WTC11 (cell line): ENCODE data around the gene RDH12. TPM values are rescaled to one million over a fixed set of nuclear protein-coding genes. Genes with fewer than 3 reads are reported as not detected.

Source experiments
- ATAC-seq: fragments of 200-7000 bp; cut with Tn5 transposase; 2 replicates; pipeline ENCODE4 v1.10.0; 2021; ENCODE audit warnings: mild to moderate bottlenecking, moderate library complexity
- CTCF ChIA-PET: fragments of 300-600 bp; sonication (Branson Sonifier 250); formaldehyde crosslinking; loops from one replicate; lab custom pipeline; 2021; ENCODE audit warnings: antibody characterized with exemption; lab: Charles Lee
- POLR2A ChIA-PET: fragments of 350-600 bp; sonication (Branson Sonifier 250); formaldehyde crosslinking; loops from one replicate; lab custom pipeline; 2021; ENCODE audit warnings: antibody characterized with exemption; lab: Charles Lee
- DNase-seq: peaks from one replicate; pipeline ENCODE4 v3.0.0; 2021; ENCODE audit warnings: low spot score
- H3K27ac Mint-ChIP-seq: 2 replicates; pipeline ENCODE4 v1.8.0; 2021; ENCODE audit warnings: mixed read lengths
- H3K27me3 Mint-ChIP-seq: 2 replicates; pipeline ENCODE4 v1.8.0; 2021; ENCODE audit warnings: low read depth, mild to moderate bottlenecking, moderate library complexity, mixed read lengths
- H3K36me3 Mint-ChIP-seq: 2 replicates; pipeline ENCODE4 v1.8.0; 2021; ENCODE audit warnings: mixed read lengths
- H3K4me1 Mint-ChIP-seq: 2 replicates; pipeline ENCODE4 v1.8.0; 2022; ENCODE audit warnings: mixed read lengths
- H3K4me3 Mint-ChIP-seq: 2 replicates; pipeline ENCODE4 v1.8.0; 2021; ENCODE audit warnings: mild to moderate bottlenecking, moderate library complexity, mixed read lengths
- H3K9me3 Mint-ChIP-seq: 2 replicates; pipeline ENCODE4 v1.8.0; 2021; ENCODE audit warnings: mixed read lengths
- AFF4 ChIP-seq: sonication (generic); formaldehyde crosslinking; IDR thresholded peaks from 2 replicates; pipeline ENCODE4 v1.8.1; 2023; ENCODE audit warnings: mild to moderate bottlenecking, missing genetic modification reagents, borderline replicate concordance
- CREB1 ChIP-seq: sonication (generic); formaldehyde crosslinking; IDR thresholded peaks from 2 replicates; pipeline ENCODE4 v1.8.0; 2023; ENCODE audit warnings: mild to moderate bottlenecking, missing genetic modification reagents
- IRF1 ChIP-seq: sonication (generic); formaldehyde crosslinking; IDR thresholded peaks from 2 replicates; pipeline ENCODE4 v1.8.0; 2023; ENCODE audit warnings: missing genetic modification reagents
- NR1H2 ChIP-seq: sonication (generic); formaldehyde crosslinking; IDR thresholded peaks from 2 replicates; pipeline ENCODE4 v1.9.0; 2021; ENCODE audit warnings: mild to moderate bottlenecking, moderate library complexity, missing genetic modification reagents
- NR2C2 ChIP-seq: sonication (generic); formaldehyde crosslinking; IDR thresholded peaks from 2 replicates; pipeline ENCODE4 v1.8.0; 2022; ENCODE audit warnings: mild to moderate bottlenecking, missing genetic modification reagents
- RELA ChIP-seq: sonication (generic); formaldehyde crosslinking; IDR thresholded peaks from 2 replicates; pipeline ENCODE4 v1.8.1; 2022; ENCODE audit warnings: missing genetic modification reagents, mild to moderate bottlenecking, borderline replicate concordance
- SMAD3 ChIP-seq: sonication (generic); formaldehyde crosslinking; IDR thresholded peaks from 2 replicates; pipeline ENCODE4 v1.8.0; 2022; ENCODE audit warnings: missing genetic modification reagents, mild to moderate bottlenecking, borderline replicate concordance
- TEAD1 ChIP-seq: sonication (generic); formaldehyde crosslinking; IDR thresholded peaks from 2 replicates; pipeline ENCODE4 v1.8.0; 2022; ENCODE audit warnings: mild to moderate bottlenecking, missing genetic modification reagents
- ZNF281 ChIP-seq: sonication (generic); formaldehyde crosslinking; IDR thresholded peaks from 2 replicates; pipeline ENCODE4 v1.8.0; 2023; ENCODE audit warnings: mild to moderate bottlenecking, missing genetic modification reagents
- ZNF671 ChIP-seq: fragments of 250-450 bp; sonication (Bioruptor Pico); IDR thresholded peaks from 2 replicates; pipeline ENCODE4 v1.8.0; 2021; ENCODE audit warnings: mild to moderate bottlenecking
- total RNA-seq: library from RNA; stranded (reverse); gene quantifications from 3 replicates; pipeline ENCODE4 v1.2.3, GENCODE V29; 2021
- TF ChIP-seq, protein P1 (sequence below): sonication (generic); formaldehyde crosslinking; IDR thresholded peaks from 2 replicates; pipeline ENCODE4 v1.8.0; 2023; ENCODE audit warnings: missing genetic modification reagents, mild to moderate bottlenecking, borderline replicate concordance
- TF ChIP-seq, protein P2 (sequence below): sonication (generic); formaldehyde crosslinking; IDR thresholded peaks from 2 replicates; pipeline ENCODE4 v1.8.0; 2022; ENCODE audit warnings: missing genetic modification reagents
- TF ChIP-seq, protein P3 (sequence below): sonication (generic); formaldehyde crosslinking; IDR thresholded peaks from 2 replicates; pipeline ENCODE4 v1.8.0; 2022; ENCODE audit warnings: mild to moderate bottlenecking, missing genetic modification reagents
- TF ChIP-seq, protein P4 (sequence below): sonication (generic); formaldehyde crosslinking; IDR thresholded peaks from 2 replicates; pipeline ENCODE4 v1.8.1; 2023; ENCODE audit warnings: mild to moderate bottlenecking, missing genetic modification reagents

Gene RDH12
- total RNA-seq, 1 experiment from 2014 or later: 0.77 TPM

DNA sequence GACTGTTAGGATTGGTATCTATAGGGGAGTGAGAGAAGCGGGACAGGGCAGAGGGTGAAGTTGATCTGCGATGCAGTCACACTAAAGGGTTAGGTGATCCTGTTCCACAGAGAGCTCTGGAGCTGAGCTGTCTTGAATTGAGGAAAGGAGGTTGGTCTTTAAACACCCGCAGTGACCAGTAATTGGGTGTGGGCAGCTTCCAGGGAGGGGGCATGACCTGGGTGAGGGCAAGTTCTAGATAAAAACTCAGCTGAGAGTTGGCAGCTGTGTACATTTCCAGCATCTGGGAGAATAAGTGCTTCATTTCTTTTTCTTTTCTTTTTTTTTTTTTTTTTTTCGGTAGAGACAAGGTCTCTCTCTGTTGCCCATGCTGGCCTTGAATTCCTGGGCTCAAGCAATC is 35.1 kb downstream of the RDH12 start (continued):
- TF ChIP-seq ZNF281 (no peak), AFF4 (CRISPR knock-in tag) (no peak)

DNA sequence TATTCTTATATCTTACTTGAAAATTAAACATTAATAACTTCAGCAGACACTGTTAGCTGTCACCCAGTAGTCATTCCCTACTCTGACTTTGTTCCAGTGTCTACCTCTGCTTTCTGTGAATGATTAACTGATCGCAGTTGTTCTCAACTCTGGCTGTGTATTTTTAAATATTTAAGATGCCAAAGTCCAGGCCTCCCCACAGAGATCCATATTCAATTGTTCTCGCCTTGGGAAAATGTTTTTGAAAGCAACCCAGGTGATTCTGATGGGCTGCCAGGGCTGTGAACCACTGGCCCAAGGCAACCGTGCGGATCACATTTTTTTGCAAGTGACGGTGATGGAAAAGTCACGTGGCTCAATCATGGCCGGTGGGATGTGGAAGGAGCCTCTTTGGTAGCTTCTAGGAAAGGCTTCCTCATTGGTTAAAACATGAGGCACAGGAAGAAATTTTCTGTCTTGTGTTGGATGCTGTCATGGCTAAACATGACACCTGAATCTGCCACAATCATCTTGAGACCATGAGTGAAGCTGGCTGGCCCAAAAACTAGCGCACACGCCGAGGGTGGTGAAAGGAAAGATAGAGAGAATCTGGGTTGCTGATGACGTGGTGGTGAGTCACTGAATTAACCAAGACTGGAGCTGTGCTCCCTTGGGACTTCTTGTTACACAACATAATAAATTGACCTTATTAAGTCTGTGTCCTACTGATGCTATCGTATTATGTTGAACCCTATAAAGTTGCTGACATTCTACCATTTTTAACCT is 37.2 kb downstream of the RDH12 start:
- CTCF ChIA-PET: no interaction called here
- TF ChIP-seq NR1H2 (CRISPR knock-in tag): no peak
- no peak for TF ChIP-seq NR2C2 (CRISPR knock-in tag)
- TF ChIP-seq TEAD1: no peak
- no peak for TF ChIP-seq ZNF671 (CRISPR knock-in tag)
- TF ChIP-seq IRF1: no peak
- TF ChIP-seq, protein P1, sequence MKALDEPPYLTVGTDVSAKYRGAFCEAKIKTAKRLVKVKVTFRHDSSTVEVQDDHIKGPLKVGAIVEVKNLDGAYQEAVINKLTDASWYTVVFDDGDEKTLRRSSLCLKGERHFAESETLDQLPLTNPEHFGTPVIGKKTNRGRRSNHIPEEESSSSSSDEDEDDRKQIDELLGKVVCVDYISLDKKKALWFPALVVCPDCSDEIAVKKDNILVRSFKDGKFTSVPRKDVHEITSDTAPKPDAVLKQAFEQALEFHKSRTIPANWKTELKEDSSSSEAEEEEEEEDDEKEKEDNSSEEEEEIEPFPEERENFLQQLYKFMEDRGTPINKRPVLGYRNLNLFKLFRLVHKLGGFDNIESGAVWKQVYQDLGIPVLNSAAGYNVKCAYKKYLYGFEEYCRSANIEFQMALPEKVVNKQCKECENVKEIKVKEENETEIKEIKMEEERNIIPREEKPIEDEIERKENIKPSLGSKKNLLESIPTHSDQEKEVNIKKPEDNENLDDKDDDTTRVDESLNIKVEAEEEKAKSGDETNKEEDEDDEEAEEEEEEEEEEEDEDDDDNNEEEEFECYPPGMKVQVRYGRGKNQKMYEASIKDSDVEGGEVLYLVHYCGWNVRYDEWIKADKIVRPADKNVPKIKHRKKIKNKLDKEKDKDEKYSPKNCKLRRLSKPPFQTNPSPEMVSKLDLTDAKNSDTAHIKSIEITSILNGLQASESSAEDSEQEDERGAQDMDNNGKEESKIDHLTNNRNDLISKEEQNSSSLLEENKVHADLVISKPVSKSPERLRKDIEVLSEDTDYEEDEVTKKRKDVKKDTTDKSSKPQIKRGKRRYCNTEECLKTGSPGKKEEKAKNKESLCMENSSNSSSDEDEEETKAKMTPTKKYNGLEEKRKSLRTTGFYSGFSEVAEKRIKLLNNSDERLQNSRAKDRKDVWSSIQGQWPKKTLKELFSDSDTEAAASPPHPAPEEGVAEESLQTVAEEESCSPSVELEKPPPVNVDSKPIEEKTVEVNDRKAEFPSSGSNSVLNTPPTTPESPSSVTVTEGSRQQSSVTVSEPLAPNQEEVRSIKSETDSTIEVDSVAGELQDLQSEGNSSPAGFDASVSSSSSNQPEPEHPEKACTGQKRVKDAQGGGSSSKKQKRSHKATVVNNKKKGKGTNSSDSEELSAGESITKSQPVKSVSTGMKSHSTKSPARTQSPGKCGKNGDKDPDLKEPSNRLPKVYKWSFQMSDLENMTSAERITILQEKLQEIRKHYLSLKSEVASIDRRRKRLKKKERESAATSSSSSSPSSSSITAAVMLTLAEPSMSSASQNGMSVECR (CRISPR knock-in tag): no peak
- no peak for TF ChIP-seq SMAD3 (CRISPR knock-in tag)
- no peak for TF ChIP-seq RELA (CRISPR knock-in tag)
- TF ChIP-seq, protein P2, sequence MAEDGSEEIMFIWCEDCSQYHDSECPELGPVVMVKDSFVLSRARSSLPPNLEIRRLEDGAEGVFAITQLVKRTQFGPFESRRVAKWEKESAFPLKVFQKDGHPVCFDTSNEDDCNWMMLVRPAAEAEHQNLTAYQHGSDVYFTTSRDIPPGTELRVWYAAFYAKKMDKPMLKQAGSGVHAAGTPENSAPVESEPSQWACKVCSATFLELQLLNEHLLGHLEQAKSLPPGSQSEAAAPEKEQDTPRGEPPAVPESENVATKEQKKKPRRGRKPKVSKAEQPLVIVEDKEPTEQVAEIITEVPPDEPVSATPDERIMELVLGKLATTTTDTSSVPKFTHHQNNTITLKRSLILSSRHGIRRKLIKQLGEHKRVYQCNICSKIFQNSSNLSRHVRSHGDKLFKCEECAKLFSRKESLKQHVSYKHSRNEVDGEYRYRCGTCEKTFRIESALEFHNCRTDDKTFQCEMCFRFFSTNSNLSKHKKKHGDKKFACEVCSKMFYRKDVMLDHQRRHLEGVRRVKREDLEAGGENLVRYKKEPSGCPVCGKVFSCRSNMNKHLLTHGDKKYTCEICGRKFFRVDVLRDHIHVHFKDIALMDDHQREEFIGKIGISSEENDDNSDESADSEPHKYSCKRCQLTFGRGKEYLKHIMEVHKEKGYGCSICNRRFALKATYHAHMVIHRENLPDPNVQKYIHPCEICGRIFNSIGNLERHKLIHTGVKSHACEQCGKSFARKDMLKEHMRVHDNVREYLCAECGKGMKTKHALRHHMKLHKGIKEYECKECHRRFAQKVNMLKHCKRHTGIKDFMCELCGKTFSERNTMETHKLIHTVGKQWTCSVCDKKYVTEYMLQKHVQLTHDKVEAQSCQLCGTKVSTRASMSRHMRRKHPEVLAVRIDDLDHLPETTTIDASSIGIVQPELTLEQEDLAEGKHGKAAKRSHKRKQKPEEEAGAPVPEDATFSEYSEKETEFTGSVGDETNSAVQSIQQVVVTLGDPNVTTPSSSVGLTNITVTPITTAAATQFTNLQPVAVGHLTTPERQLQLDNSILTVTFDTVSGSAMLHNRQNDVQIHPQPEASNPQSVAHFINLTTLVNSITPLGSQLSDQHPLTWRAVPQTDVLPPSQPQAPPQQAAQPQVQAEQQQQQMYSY (CRISPR knock-in tag): no peak
- TF ChIP-seq, protein P3, sequence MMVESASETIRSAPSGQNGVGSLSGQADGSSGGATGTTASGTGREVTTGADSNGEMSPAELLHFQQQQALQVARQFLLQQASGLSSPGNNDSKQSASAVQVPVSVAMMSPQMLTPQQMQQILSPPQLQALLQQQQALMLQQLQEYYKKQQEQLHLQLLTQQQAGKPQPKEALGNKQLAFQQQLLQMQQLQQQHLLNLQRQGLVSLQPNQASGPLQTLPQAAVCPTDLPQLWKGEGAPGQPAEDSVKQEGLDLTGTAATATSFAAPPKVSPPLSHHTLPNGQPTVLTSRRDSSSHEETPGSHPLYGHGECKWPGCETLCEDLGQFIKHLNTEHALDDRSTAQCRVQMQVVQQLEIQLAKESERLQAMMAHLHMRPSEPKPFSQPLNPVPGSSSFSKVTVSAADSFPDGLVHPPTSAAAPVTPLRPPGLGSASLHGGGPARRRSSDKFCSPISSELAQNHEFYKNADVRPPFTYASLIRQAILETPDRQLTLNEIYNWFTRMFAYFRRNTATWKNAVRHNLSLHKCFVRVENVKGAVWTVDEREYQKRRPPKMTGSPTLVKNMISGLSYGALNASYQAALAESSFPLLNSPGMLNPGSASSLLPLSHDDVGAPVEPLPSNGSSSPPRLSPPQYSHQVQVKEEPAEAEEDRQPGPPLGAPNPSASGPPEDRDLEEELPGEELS (CRISPR knock-in tag): no peak
- TF ChIP-seq, protein P4, sequence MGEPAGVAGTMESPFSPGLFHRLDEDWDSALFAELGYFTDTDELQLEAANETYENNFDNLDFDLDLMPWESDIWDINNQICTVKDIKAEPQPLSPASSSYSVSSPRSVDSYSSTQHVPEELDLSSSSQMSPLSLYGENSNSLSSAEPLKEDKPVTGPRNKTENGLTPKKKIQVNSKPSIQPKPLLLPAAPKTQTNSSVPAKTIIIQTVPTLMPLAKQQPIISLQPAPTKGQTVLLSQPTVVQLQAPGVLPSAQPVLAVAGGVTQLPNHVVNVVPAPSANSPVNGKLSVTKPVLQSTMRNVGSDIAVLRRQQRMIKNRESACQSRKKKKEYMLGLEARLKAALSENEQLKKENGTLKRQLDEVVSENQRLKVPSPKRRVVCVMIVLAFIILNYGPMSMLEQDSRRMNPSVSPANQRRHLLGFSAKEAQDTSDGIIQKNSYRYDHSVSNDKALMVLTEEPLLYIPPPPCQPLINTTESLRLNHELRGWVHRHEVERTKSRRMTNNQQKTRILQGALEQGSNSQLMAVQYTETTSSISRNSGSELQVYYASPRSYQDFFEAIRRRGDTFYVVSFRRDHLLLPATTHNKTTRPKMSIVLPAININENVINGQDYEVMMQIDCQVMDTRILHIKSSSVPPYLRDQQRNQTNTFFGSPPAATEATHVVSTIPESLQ (CRISPR knock-in tag): no peak
- no peak for TF ChIP-seq CREB1 (CRISPR knock-in tag)
- TF ChIP-seq, all 79 proteins: peak for 0
- ATAC-seq (no peak), DNase-seq (no peak)
- POLR2A ChIA-PET: no interaction called here
- H3K9me3 Mint-ChIP-seq: no peaks in the 10 kb centered on the region
- H3K36me3 Mint-ChIP-seq: no peaks in the 10 kb centered on the region
- H3K4me1 Mint-ChIP-seq: peaks cover 8% of the 10 kb centered on the region; the same call in 1 of the 2 replicates
- H3K4me3 Mint-ChIP-seq: no peak overlapping the region
- H3K27ac Mint-ChIP-seq: no peak overlapping the region
- H3K27me3 Mint-ChIP-seq: peaks cover 3% of the 10 kb centered on the region; the same call in 1 of the 2 replicates
